WTC11 (cell line): ENCODE results near the gene B3GAT3. TPM values are rescaled to one million over a fixed set of nuclear protein-coding genes. Genes with fewer than 3 reads are reported as not detected.
"Not testable (repeated sequence)": the region's sequence is repeated elsewhere in the genome, so short reads cannot be mapped to it uniquely, and the experiment has no call there.

Experiments used
- ATAC-seq: fragments of 200-7000 bp; cut with Tn5 transposase; 2 replicates; pipeline ENCODE4 v1.10.0; 2021; ENCODE audit warnings: mild to moderate bottlenecking, moderate library complexity
- CTCF ChIA-PET: fragments of 300-600 bp; sonication (Branson Sonifier 250); formaldehyde crosslinking; loops from one replicate; lab custom pipeline; 2021; ENCODE audit warnings: antibody characterized with exemption; lab: Charles Lee
- POLR2A ChIA-PET: fragments of 350-600 bp; sonication (Branson Sonifier 250); formaldehyde crosslinking; loops from one replicate; lab custom pipeline; 2021; ENCODE audit warnings: antibody characterized with exemption; lab: Charles Lee
- DNase-seq: peaks from one replicate; pipeline ENCODE4 v3.0.0; 2021; ENCODE audit warnings: low spot score
- H3K27ac Mint-ChIP-seq: 2 replicates; pipeline ENCODE4 v1.8.0; 2021; ENCODE audit warnings: mixed read lengths
- H3K27me3 Mint-ChIP-seq: 2 replicates; pipeline ENCODE4 v1.8.0; 2021; ENCODE audit warnings: low read depth, mild to moderate bottlenecking, moderate library complexity, mixed read lengths
- H3K36me3 Mint-ChIP-seq: 2 replicates; pipeline ENCODE4 v1.8.0; 2021; ENCODE audit warnings: mixed read lengths
- H3K4me1 Mint-ChIP-seq: 2 replicates; pipeline ENCODE4 v1.8.0; 2022; ENCODE audit warnings: mixed read lengths
- H3K4me3 Mint-ChIP-seq: 2 replicates; pipeline ENCODE4 v1.8.0; 2021; ENCODE audit warnings: mild to moderate bottlenecking, moderate library complexity, mixed read lengths
- H3K9me3 Mint-ChIP-seq: 2 replicates; pipeline ENCODE4 v1.8.0; 2021; ENCODE audit warnings: mixed read lengths
- CREM ChIP-seq: sonication (generic); formaldehyde crosslinking; IDR thresholded peaks from 2 replicates; pipeline ENCODE4 v1.8.1; 2022; ENCODE audit warnings: mild to moderate bottlenecking, missing genetic modification reagents, moderate library complexity
- ELF4 ChIP-seq: sonication (generic); formaldehyde crosslinking; IDR thresholded peaks from 2 replicates; pipeline ENCODE4 v1.8.1; 2022; ENCODE audit warnings: low read depth, mild to moderate bottlenecking, moderate library complexity, missing genetic modification reagents
- EMX1 ChIP-seq: fragments of 250-450 bp; sonication (Bioruptor Pico); IDR thresholded peaks from 2 replicates; pipeline ENCODE4 v1.8.0; 2021; ENCODE audit warnings: mild to moderate bottlenecking
- GABPB1 ChIP-seq: sonication (generic); formaldehyde crosslinking; IDR thresholded peaks from 2 replicates; pipeline ENCODE4 v1.8.1; 2023; ENCODE audit warnings: mild to moderate bottlenecking, missing genetic modification reagents
- HMGA2 ChIP-seq: fragments of 250-450 bp; sonication (Bioruptor Pico); IDR thresholded peaks from 2 replicates; pipeline ENCODE4 v1.4.0; 2021; ENCODE audit warnings: mild to moderate bottlenecking, moderate library complexity
- MYBL2 ChIP-seq: sonication (generic); formaldehyde crosslinking; IDR thresholded peaks from 2 replicates; pipeline ENCODE4 v1.8.1; 2023; ENCODE audit warnings: mild to moderate bottlenecking, moderate library complexity, missing genetic modification reagents
- TCF7 ChIP-seq: sonication (generic); formaldehyde crosslinking; IDR thresholded peaks from 2 replicates; pipeline ENCODE4 v1.8.0; 2022; ENCODE audit warnings: mild to moderate bottlenecking, low read depth, missing genetic modification reagents, moderate library complexity
- TEAD4 ChIP-seq: sonication (generic); formaldehyde crosslinking; IDR thresholded peaks from 2 replicates; pipeline ENCODE4 v1.8.0; 2022; ENCODE audit warnings: mild to moderate bottlenecking, missing genetic modification reagents
- TP53 ChIP-seq: sonication (generic); formaldehyde crosslinking; IDR thresholded peaks from 2 replicates; pipeline ENCODE4 v1.8.1; 2023; ENCODE audit warnings: mild to moderate bottlenecking, missing genetic modification reagents
- ZNF121 ChIP-seq: sonication (generic); formaldehyde crosslinking; IDR thresholded peaks from 2 replicates; pipeline ENCODE4 v1.8.0; 2023; ENCODE audit warnings: missing genetic modification reagents
- ZNF138 ChIP-seq: sonication (generic); formaldehyde crosslinking; conservative IDR thresholded peaks from 2 replicates; pipeline ENCODE4 v1.8.1; 2022; ENCODE audit warnings: mild to moderate bottlenecking, moderate library complexity, missing genetic modification reagents
- total RNA-seq: library from RNA; stranded (reverse); gene quantifications from 3 replicates; pipeline ENCODE4 v1.2.3, GENCODE V29; 2021
- TF ChIP-seq, protein P1 (sequence below): sonication (generic); formaldehyde crosslinking; IDR thresholded peaks from 2 replicates; pipeline ENCODE4 v1.8.1; 2022; ENCODE audit warnings: mild to moderate bottlenecking, missing genetic modification reagents, moderate library complexity, borderline replicate concordance
- TF ChIP-seq, protein P2 (sequence below): sonication (generic); formaldehyde crosslinking; IDR thresholded peaks from 2 replicates; pipeline ENCODE4 v1.8.1; 2023; ENCODE audit warnings: mild to moderate bottlenecking, moderate library complexity, missing genetic modification reagents
- TF ChIP-seq, protein P3 (sequence below): sonication (generic); formaldehyde crosslinking; IDR thresholded peaks from 2 replicates; pipeline ENCODE4 v1.8.0; 2023; ENCODE audit warnings: mild to moderate bottlenecking, missing genetic modification reagents
- TF ChIP-seq, protein P4 (sequence below): fragments of 200-600 bp; IDR thresholded peaks from 2 replicates; pipeline ENCODE4 v1.8.0; 2022; ENCODE audit warnings: antibody characterized with exemption
- TF ChIP-seq, protein P5 (sequence below): sonication (generic); formaldehyde crosslinking; IDR thresholded peaks from 2 replicates; pipeline ENCODE4 v1.8.0; 2023; ENCODE audit warnings: missing genetic modification reagents

Gene B3GAT3
- total RNA-seq, 1 experiment from 2014 or later: 43.9 TPM

DNA sequence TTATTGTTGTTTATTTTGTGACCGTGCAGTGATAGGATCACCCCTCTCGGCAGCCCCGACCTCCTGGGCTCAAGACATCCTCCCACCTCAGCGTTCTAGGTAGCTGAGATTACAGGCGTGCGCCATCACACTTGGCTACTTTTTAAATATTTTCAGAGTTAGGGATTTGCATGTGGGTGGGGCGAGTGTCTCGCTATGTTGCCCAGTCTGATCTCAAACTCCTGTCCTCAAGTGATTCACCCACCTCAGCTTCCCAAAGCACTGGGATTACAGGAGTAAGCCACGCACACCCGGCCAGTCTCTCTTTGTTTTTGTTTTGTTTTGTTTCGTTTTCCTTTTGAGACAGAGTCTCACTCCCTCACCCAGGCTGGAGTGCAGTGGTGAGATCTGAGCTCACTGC, 32.5 kb upstream of the B3GAT3 start:
- DNase-seq (no peak), ATAC-seq (no peak)
- ChIA-PET POLR2A (no interaction called here), CTCF (interaction anchor here (0.7 kb wide), 1 partner anchor 1005 kb away, joined by 7 read pairs; no protein-coding TSS in a partner anchor)
- Mint-ChIP-seq H3K27me3 (no peaks in the 10 kb centered on the region), H3K36me3 (peaks cover 11% of the 10 kb centered on the region), H3K27ac (0 out of 2 replicates have a peak overlapping the region, but pooled peaks have one; percentile 49), H3K9me3 (no peaks in the 10 kb centered on the region), H3K4me3 (peak overlapping the region; percentile 27; the same call in 1 of the 2 replicates), H3K4me1 (peaks cover 8% of the 10 kb centered on the region)
- TF ChIP-seq GABPB1 (no peak), ZNF121 (CRISPR knock-in tag) (0 out of 2 replicates have a peak, but pooled peaks have one; percentile 34), EMX1 (CRISPR knock-in tag) (no peak), ZNF138 (CRISPR knock-in tag) (no peak)

DNA sequence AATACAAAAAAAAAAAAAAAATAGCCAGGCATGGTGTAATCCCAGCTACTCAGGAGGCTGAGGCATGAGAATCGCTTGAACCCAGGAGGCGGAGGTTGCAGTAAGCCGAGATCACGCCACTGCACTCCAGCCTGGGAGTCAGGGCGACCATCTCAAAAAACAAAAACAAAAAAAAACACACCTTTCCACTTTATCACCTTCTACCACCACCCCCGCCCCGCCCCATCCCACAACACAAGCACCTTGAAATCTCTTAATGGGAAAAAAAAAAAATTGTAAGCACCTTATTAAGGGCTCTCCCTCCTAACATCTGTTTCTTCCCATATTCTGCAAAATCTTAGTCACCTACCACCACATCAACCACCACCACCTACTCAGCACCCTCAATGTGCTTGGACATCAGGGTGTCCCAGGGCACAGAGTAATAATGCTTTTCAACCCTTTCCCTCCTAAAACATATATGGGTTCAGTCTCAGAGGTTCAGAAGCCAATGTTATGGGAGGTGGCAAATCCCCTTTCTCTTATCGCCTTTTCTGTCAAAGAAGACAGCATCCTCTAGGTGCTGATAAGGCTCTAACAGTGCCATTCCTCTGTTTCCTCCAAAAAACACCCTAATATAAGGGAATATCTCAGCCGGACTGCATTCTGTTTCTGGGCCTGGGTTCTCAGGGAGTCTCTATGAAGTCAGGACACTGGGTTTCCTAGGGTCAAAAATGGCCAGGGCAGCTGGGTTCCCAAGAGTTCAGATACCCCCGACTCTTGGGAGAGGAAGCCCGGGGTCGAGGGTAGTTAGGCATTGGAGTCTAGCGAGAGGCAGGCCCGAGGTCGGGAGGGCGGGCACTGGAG, 30.6 kb upstream of the B3GAT3 start:
- peak overlapping the region; percentile 69 for H3K27ac Mint-ChIP-seq
- DNase-seq (no peak), ATAC-seq (no peak)
- H3K27me3 Mint-ChIP-seq: no peaks in the 10 kb centered on the region
- H3K36me3 Mint-ChIP-seq: peaks cover 19% of the 10 kb centered on the region
- peaks cover 8% of the 10 kb centered on the region for H3K4me1 Mint-ChIP-seq
- H3K9me3 Mint-ChIP-seq: no peaks in the 10 kb centered on the region
- peak overlapping the region; percentile 90 for H3K4me3 Mint-ChIP-seq
- no peak for TF ChIP-seq CREM (CRISPR knock-in tag)
- TF ChIP-seq, protein P1, sequence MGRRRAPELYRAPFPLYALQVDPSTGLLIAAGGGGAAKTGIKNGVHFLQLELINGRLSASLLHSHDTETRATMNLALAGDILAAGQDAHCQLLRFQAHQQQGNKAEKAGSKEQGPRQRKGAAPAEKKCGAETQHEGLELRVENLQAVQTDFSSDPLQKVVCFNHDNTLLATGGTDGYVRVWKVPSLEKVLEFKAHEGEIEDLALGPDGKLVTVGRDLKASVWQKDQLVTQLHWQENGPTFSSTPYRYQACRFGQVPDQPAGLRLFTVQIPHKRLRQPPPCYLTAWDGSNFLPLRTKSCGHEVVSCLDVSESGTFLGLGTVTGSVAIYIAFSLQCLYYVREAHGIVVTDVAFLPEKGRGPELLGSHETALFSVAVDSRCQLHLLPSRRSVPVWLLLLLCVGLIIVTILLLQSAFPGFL: 0 out of 2 replicates have a peak, but pooled peaks have one; percentile 5
- POLR2A ChIA-PET: interaction anchor here (0.7 to 1.4 kb wide), 7 partner anchors 13 to 229 kb away, joined by 3 to 19 read pairs (median 6); partner anchors contain the start of genes B3GAT3, C11orf98, CSKMT and LBHD1
- CTCF ChIA-PET: interaction anchor here (1.0 to 1.1 kb wide), 7 partner anchors 13 to 110 kb away, joined by 3 to 5 read pairs (median 3); partner anchors contain the start of genes C11orf98, CSKMT and TUT1

DNA sequence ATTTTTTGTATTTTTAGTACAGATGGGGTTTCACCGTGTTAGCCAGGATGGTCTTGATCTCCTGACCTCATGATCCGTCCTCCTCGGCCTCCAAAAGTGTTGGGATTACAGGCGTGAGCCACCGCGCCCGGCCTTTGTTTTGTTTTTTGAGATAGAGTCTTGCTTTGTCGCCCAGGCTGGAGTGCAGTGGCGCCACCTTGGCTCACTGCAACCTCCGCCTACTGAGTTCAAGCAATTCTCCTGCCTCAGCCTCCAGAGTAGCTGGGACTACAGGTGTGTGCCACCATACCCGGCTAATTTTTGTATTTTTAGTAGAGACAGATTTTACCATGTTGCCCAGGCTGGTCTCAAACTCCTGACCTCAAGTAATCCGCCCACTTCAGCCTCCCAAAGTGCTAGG, 28.5 kb upstream of the B3GAT3 start:
- H3K27ac Mint-ChIP-seq, H3K9me3 Mint-ChIP-seq, ATAC-seq, DNase-seq, H3K4me3 Mint-ChIP-seq, H3K27me3 Mint-ChIP-seq: not testable (repeated sequence)
- POLR2A ChIA-PET: interaction anchor here (6.3 kb wide), 1 partner anchor 15 kb away, joined by 42 read pairs; the partner anchor contains the start of genes C11orf98 and CSKMT
- Mint-ChIP-seq H3K4me1 (peaks cover 14% of the 10 kb centered on the region), H3K36me3 (peaks cover 23% of the 10 kb centered on the region)
- CTCF ChIA-PET: interaction anchor here (0.6 to 1.2 kb wide), 2 partner anchors 58 to 211 kb away, joined by 3 read pairs; no protein-coding TSS in a partner anchor

DNA sequence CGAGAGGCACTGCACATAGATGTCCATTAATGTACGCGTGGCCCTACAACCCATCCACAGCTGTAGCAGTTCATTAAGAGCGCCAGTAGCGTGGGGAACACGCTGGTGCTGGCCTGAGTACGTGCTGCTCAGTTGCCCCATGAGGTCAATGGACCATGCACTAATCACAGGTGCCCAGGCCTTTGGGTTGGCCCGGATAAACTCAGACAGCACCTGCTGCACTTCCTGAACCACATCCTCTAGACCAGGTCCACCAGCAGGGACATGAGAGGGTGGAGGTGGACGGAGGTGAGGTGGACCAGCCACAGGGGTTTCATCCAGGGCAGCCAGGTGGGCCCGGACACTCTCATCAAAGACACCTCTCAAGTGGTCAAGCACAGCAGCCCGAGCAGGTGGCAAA, 27.7 kb upstream of the B3GAT3 start:
- CTCF ChIA-PET: no interaction called here
- Mint-ChIP-seq H3K27ac (no peak overlapping the region), H3K9me3 (no peaks in the 10 kb centered on the region), H3K4me3 (no peak overlapping the region), H3K36me3 (peaks cover 23% of the 10 kb centered on the region), H3K27me3 (no peaks in the 10 kb centered on the region), H3K4me1 (peaks cover 18% of the 10 kb centered on the region)
- DNase-seq (no peak), ATAC-seq (no peak)
- TF ChIP-seq, protein P2, sequence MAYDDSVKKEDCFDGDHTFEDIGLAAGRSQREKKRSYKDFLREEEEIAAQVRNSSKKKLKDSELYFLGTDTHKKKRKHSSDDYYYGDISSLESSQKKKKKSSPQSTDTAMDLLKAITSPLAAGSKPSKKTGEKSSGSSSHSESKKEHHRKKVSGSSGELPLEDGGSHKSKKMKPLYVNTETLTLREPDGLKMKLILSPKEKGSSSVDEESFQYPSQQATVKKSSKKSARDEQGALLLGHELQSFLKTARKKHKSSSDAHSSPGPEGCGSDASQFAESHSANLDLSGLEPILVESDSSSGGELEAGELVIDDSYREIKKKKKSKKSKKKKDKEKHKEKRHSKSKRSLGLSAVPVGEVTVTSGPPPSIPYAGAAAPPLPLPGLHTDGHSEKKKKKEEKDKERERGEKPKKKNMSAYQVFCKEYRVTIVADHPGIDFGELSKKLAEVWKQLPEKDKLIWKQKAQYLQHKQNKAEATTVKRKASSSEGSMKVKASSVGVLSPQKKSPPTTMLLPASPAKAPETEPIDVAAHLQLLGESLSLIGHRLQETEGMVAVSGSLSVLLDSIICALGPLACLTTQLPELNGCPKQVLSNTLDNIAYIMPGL: no peak
- no peak for TF ChIP-seq TCF7
- no peak for TF ChIP-seq TEAD4
- no peak for TF ChIP-seq MYBL2 (CRISPR knock-in tag)
- TF ChIP-seq ZNF121 (CRISPR knock-in tag): no peak
- TF ChIP-seq, protein P3, sequence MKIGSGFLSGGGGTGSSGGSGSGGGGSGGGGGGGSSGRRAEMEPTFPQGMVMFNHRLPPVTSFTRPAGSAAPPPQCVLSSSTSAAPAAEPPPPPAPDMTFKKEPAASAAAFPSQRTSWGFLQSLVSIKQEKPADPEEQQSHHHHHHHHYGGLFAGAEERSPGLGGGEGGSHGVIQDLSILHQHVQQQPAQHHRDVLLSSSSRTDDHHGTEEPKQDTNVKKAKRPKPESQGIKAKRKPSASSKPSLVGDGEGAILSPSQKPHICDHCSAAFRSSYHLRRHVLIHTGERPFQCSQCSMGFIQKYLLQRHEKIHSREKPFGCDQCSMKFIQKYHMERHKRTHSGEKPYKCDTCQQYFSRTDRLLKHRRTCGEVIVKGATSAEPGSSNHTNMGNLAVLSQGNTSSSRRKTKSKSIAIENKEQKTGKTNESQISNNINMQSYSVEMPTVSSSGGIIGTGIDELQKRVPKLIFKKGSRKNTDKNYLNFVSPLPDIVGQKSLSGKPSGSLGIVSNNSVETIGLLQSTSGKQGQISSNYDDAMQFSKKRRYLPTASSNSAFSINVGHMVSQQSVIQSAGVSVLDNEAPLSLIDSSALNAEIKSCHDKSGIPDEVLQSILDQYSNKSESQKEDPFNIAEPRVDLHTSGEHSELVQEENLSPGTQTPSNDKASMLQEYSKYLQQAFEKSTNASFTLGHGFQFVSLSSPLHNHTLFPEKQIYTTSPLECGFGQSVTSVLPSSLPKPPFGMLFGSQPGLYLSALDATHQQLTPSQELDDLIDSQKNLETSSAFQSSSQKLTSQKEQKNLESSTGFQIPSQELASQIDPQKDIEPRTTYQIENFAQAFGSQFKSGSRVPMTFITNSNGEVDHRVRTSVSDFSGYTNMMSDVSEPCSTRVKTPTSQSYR: no peak
- TF ChIP-seq HMGA2 (CRISPR knock-in tag): no peak
- TF ChIP-seq EMX1 (CRISPR knock-in tag): no peak
- TF ChIP-seq ELF4 (CRISPR knock-in tag): no peak
- no peak for TF ChIP-seq CREM (CRISPR knock-in tag)
- TF ChIP-seq TP53: no peak
- TF ChIP-seq, protein P4, sequence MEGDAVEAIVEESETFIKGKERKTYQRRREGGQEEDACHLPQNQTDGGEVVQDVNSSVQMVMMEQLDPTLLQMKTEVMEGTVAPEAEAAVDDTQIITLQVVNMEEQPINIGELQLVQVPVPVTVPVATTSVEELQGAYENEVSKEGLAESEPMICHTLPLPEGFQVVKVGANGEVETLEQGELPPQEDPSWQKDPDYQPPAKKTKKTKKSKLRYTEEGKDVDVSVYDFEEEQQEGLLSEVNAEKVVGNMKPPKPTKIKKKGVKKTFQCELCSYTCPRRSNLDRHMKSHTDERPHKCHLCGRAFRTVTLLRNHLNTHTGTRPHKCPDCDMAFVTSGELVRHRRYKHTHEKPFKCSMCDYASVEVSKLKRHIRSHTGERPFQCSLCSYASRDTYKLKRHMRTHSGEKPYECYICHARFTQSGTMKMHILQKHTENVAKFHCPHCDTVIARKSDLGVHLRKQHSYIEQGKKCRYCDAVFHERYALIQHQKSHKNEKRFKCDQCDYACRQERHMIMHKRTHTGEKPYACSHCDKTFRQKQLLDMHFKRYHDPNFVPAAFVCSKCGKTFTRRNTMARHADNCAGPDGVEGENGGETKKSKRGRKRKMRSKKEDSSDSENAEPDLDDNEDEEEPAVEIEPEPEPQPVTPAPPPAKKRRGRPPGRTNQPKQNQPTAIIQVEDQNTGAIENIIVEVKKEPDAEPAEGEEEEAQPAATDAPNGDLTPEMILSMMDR: no peak
- TF ChIP-seq, protein P5, sequence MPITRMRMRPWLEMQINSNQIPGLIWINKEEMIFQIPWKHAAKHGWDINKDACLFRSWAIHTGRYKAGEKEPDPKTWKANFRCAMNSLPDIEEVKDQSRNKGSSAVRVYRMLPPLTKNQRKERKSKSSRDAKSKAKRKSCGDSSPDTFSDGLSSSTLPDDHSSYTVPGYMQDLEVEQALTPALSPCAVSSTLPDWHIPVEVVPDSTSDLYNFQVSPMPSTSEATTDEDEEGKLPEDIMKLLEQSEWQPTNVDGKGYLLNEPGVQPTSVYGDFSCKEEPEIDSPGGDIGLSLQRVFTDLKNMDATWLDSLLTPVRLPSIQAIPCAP (CRISPR knock-in tag): no peak
- POLR2A ChIA-PET: interaction anchor here (1.1 to 6.3 kb wide), 2 partner anchors 16 to 21 kb away, joined by 3 to 42 read pairs; partner anchors contain the start of genes C11orf98 and CSKMT
